GM18909 (cell line): Measurements from ENCODE around the gene WDR91.

Source experiments
- ATAC-seq: cut with Tn5 transposase; IDR thresholded peaks from one replicate; pipeline ENCODE4 v1.9.1; 2021; ENCODE audit warnings: mild to moderate bottlenecking; ENCODE audit not compliant: unreplicated experiment, poor library complexity

The WDR91 gene

GRCh38 chr7:135165862-135166261, 45.5 kb downstream of the WDR91 start:
- no peak for ATAC-seq

- ATAC-seq = no peak
Observed at GRCh38 chr7:135164357-135165061, 46.8 kb downstream of the WDR91 start.

- ATAC-seq = no peak
Observed at GRCh38 chr7:135162382-135163001, 48.8 kb downstream of the WDR91 start.

GRCh38 chr7:135161669-135162068, 49.7 kb downstream of the WDR91 start:
- no peak for ATAC-seq

GRCh38 chr7:135160858-135161653, 50.3 kb downstream of the WDR91 start:
- peak; percentile 28 for ATAC-seq

GRCh38 chr7:135160098-135160857, 51.0 kb downstream of the WDR91 start:
- peak; percentile 55 for ATAC-seq

- peak; percentile 19 for ATAC-seq
Observed at GRCh38 chr7:135159359-135160085, 51.8 kb downstream of the WDR91 start.

GRCh38 chr7:135158874-135159273, 52.5 kb downstream of the WDR91 start:
- ATAC-seq = no peak

- ATAC-seq = no peak
Observed at GRCh38 chr7:135158141-135158655, 53.1 kb downstream of the WDR91 start.

GRCh38 chr7:135156290-135156689, 55.0 kb downstream of the WDR91 start:
- no peak for ATAC-seq

GRCh38 chr7:135154734-135155133, 56.6 kb downstream of the WDR91 start:
- no peak for ATAC-seq

GRCh38 chr7:135152442-135152841, 58.9 kb downstream of the WDR91 start:
- no peak for ATAC-seq

GRCh38 chr7:135151533-135151932, 59.8 kb downstream of the WDR91 start:
- ATAC-seq = peak; percentile 25

- ATAC-seq = no peak
Observed at GRCh38 chr7:135151132-135151531, 60.2 kb downstream of the WDR91 start.

- no peak for ATAC-seq
Observed at GRCh38 chr7:135150072-135150782, 61.1 kb downstream of the WDR91 start.

GRCh38 chr7:135147899-135148721, 63.2 kb downstream of the WDR91 start, which contains the start of gene TMEM140:
Gene TMEM140, plus strand, starts transcription at chr7:135148072. Its CDS starts 16,370 bp downstream, at chr7:135164442.
- peak; percentile 74 for ATAC-seq

- ATAC-seq = no peak
Observed at GRCh38 chr7:135147341-135147898, 63.9 kb downstream of the WDR91 start.
